ENCODE results near the gene MYMK.
A peak's percentile ranks its signal among the peaks of the same experiment; 100 is the strongest.

MYMK gene

DNA sequence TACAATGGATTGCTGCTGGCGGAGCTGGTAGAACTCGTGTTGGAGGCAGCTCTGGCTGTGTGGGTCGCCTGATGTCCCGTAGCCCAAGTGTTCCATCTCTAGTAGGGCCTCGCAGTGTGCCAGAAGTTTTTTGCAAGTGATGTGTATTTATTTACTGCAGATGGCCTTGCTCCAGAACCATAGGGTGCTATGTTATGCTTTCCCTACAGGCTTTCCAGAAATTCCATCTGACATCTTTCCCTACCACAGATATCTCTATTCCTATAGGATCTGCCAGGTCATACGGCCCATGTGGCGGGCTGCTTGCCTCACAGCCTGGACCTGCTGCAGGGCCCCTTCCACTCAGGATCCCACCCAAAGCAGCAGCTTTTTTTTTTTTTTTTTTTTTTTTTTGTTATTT is 26.7 kb upstream of the MYMK start:
- peaks cover 16 to 34% of the 10 kb centered on the region in 2 donors for H3K27me3 Mint-ChIP-seq
- no peak overlapping the region for H3K27ac Mint-ChIP-seq
- H3K4me1 Mint-ChIP-seq, result peaks cover 5 to 6% of the 10 kb centered on the region in 2 donors

DNA sequence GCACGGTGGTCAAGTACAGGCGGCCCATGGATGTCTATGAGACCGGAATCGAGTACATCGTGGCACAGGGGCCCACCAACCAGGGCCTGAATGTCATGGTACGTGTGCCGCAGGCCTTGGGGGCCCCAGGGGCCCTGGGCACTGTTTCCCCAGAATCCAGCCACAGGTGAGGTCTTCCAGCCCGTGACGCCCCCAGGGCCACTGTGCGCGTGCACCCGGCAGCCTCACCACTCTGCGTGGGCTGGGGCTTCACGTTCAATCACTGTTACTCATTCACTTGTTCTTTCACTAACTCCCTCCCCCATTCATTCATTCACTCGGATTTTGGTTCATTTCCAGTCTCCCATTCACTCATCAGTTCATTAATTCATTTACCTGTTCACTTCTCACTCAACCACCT is 22.4 kb upstream of the MYMK start:
- Mint-ChIP-seq H3K36me3 (peaks cover 0 to 5% of the 10 kb centered on the region in 2 donors), H3K27me3 (peaks cover 12 to 21% of the 10 kb centered on the region in 2 donors), H3K27ac (no peak overlapping the region), H3K9me3 (no peaks in the 10 kb centered on the region), H3K4me1 (peaks cover 0 to 2% of the 10 kb centered on the region in 2 donors), H3K4me3 (no peak overlapping the region)
- no peak for DNase-seq
- ATAC-seq (replicated peaks), result no peak

More for the DNA sequence above, 26.7 kb upstream of the MYMK start:
- ATAC-seq (replicated peaks) (no peak), DNase-seq (no peak)
- Mint-ChIP-seq H3K36me3 (peaks cover 1 to 8% of the 10 kb centered on the region in 2 donors), H3K4me3 (no peak overlapping the region), H3K9me3 (no peaks in the 10 kb centered on the region)

DNA sequence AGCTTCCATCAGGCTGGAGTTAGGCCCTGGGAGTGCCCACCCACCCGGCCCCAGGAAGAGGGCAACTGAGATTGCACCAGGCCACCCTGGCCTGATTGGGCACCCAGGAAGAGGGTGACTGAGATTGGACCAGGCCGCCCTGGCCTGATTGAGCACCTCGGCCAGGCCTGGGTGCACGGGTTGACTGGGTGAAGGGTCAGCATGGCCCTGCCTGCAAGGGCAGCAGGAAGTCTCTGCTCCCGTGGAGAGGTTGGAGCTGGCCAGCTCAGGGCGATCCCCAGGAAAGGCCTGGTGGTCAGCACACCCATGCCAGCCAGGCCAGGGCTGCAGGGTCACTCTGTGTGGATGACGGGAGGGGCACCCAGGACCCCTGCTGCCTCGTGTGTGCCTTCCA is 21.5 kb upstream of the MYMK start:
- Mint-ChIP-seq H3K4me1 (peaks cover 0 to 4% of the 10 kb centered on the region in 2 donors), H3K27me3 (peaks cover 12 to 21% of the 10 kb centered on the region in 2 donors), H3K36me3 (peaks cover 0 to 5% of the 10 kb centered on the region in 2 donors), H3K27ac (no peak overlapping the region), H3K9me3 (no peaks in the 10 kb centered on the region), H3K4me3 (no peak overlapping the region)
- no peak for ATAC-seq (replicated peaks)
- DNase-seq, result no peak

DNA sequence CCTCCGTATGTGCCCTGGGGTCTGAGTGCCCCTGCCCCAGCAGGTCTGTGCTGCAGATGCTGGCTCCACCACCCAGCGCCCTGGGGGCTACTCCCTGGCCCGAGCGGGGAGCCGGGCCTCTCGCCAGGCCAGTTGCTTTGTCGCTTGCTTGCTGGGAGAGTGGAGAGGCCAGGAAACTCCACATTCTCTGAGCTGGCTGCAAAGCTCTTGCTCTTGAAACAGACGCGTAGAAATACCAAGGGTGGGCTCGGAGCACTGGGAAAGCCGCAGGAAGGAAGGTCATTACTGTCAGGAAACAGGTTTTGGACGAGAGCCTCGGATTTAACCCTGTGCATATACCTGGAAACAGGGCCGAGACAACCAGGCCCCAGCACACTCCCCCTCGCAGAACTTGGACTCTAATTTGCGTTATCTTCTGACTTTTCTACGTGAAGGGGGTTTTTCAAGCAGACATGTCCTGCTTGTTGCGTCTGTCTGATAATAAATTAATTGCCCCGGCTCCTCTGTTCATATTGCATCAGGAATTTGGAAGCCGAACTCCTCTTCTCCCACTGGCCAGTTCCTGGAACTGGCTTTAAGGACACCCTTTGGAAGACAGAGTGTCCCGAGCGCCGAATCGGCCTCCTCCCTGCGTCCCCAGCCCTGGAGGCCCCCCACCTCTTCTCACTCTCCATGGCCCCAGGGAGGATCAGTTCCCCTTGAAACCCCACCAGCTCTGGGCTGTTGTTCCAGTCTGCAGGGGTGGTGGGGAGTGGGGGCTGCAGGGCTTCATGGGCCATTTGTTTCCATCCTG is 20.9 kb upstream of the MYMK start:
- Mint-ChIP-seq H3K9me3 (no peaks in the 10 kb centered on the region), H3K4me1 (peaks cover 4 to 6% of the 10 kb centered on the region in 2 donors), H3K27me3 (peaks cover 6 to 16% of the 10 kb centered on the region in 2 donors), H3K27ac (no peak overlapping the region), H3K4me3 (no peak overlapping the region), H3K36me3 (peaks cover 0 to 5% of the 10 kb centered on the region in 2 donors)
- DNase-seq (no peak), ATAC-seq (replicated peaks) (no peak)

DNA sequence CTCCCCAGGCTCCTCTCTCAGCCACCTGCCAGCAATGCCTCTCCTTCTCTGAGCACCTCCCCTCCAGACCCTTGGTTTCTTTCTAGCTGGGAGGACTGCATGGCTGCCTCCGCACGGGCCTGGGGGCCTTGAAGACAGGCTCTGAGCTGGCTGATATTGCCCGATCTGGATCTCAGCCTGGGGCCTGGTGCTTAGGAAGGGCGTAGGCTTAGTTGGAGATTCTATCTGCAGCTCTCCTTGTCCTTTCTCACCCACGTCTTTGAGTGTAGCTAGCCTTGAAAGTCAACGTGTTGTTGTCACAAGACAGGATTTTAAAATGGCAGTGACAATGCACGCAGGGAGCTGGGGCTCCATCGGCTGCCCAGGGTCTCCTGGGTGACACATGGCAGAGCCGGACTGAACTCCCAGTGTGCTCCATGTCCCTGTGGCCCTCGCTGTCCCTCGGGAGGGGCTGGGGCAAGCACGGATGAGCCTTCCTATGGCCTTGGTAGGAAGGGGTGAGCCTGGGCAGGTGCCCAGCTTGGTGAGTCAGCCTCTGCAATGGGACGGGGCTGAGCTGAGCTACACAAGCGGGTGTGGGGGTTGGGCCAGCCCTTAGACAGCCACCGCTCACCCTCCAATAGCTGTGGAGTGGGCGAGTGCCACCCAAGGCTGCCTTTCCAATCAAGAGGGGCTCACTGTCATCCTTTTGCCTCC is 19.2 kb upstream of the MYMK start:
- no peak for ATAC-seq (replicated peaks)
- Mint-ChIP-seq H3K27me3 (peaks cover 9 to 31% of the 10 kb centered on the region in 2 donors), H3K4me1 (peaks cover 19 to 21% of the 10 kb centered on the region in 2 donors), H3K36me3 (peaks cover 0 to 9% of the 10 kb centered on the region in 2 donors), H3K4me3 (no peak overlapping the region), H3K27ac (peak overlapping the region; percentile 25), H3K9me3 (no peaks in the 10 kb centered on the region)
- DNase-seq, result no peak

DNA sequence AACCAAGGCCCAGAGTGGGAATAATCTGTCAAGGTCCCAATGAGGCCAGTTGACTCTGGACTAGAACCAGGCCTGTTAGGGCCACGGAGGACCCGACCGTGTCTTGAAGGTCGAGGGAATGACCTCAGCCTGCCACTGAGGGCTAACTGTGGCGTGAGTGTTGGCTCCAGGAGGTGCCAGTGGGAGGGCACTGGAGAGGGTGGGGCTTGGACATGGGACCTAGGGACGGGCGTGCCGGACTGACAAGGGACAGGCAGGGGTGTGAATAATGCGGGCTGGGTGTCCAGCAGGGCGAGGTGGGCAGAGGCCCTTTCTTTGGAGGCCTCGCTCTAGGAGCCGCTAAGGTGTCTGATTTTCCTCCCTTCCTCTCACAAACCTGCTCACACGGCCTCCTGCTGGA is 17.2 kb upstream of the MYMK start:
- H3K36me3 Mint-ChIP-seq, result peaks cover 0 to 7% of the 10 kb centered on the region in 2 donors
- no peak for ATAC-seq (replicated peaks)
- peaks cover 18 to 28% of the 10 kb centered on the region in 2 donors for H3K4me1 Mint-ChIP-seq
- no peaks in the 10 kb centered on the region for H3K9me3 Mint-ChIP-seq
- H3K27ac Mint-ChIP-seq, result no peak overlapping the region
- H3K4me3 Mint-ChIP-seq, result no peak overlapping the region
- H3K27me3 Mint-ChIP-seq, result peaks cover 7 to 30% of the 10 kb centered on the region in 2 donors
- DNase-seq, result no peak

DNA sequence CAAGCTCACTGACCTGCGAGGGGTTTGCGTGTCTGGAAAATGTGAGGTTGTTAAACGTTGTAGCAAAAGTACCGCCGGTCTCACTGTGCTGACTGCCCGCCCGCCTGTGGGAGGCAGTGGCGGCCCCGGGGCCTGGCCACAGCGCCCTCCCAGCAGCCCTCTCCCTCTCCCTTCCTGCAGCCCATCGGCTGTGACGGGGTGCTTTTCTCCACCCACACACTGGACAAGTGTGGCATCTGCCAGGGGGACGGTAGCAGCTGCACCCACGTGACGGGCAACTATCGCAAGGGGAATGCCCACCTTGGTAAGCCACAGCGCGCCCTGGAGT is 15.9 kb upstream of the MYMK start:
- Mint-ChIP-seq H3K27ac (peak overlapping the region; percentile 85), H3K9me3 (no peaks in the 10 kb centered on the region), H3K36me3 (peaks cover 0 to 7% of the 10 kb centered on the region in 2 donors), H3K4me3 (peak overlapping the region; percentile 78 to 81), H3K27me3 (peaks cover 7 to 37% of the 10 kb centered on the region in 2 donors), H3K4me1 (peaks cover 18 to 28% of the 10 kb centered on the region in 2 donors)
- DNase-seq (peak; percentile 58), ATAC-seq (replicated peaks) (peak; percentile 81 to 82)

DNA sequence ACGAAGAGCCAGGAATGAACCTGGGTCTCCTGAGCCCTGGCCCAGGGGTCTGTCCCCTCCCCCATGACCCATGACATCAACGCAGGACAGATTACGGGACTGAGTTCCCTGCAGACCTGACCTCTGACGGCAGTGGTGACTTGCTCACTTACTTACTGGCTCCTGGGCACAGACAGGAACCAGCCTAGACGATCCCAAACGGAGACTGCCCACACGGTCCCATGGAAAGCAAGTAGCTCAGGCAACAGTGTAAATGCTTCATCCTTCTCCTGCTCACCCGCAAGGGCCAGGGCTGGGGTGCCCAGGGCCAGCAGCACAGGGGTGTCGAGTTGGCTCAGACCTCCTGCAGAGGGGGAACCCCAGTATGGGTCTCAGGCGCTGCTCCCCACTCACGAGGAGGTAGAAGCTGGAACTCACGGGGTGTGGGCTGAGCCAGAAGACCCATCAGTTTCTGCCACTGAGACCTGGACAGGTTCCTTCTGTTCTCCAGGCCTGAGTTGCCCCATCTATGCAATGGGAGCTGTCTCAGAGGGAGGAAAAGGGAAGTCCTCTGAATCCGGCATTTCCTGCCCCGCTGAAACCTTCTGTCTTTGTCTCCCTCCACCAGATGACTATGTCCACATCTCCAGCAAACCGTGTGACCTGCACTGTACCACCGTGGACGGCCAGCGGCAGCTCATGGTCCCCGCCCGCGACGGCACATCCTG is 15.4 kb upstream of the MYMK start:
- Mint-ChIP-seq H3K27ac (peak overlapping the region; percentile 85), H3K4me3 (peak overlapping the region; percentile 78 to 81), H3K27me3 (peaks cover 12 to 42% of the 10 kb centered on the region in 2 donors), H3K4me1 (peaks cover 20 to 32% of the 10 kb centered on the region in 2 donors), H3K9me3 (no peaks in the 10 kb centered on the region), H3K36me3 (peaks cover 0 to 7% of the 10 kb centered on the region in 2 donors)
- peak in 1 of 2 donors; percentile 5 for ATAC-seq (replicated peaks)
- no peak for DNase-seq

DNA sequence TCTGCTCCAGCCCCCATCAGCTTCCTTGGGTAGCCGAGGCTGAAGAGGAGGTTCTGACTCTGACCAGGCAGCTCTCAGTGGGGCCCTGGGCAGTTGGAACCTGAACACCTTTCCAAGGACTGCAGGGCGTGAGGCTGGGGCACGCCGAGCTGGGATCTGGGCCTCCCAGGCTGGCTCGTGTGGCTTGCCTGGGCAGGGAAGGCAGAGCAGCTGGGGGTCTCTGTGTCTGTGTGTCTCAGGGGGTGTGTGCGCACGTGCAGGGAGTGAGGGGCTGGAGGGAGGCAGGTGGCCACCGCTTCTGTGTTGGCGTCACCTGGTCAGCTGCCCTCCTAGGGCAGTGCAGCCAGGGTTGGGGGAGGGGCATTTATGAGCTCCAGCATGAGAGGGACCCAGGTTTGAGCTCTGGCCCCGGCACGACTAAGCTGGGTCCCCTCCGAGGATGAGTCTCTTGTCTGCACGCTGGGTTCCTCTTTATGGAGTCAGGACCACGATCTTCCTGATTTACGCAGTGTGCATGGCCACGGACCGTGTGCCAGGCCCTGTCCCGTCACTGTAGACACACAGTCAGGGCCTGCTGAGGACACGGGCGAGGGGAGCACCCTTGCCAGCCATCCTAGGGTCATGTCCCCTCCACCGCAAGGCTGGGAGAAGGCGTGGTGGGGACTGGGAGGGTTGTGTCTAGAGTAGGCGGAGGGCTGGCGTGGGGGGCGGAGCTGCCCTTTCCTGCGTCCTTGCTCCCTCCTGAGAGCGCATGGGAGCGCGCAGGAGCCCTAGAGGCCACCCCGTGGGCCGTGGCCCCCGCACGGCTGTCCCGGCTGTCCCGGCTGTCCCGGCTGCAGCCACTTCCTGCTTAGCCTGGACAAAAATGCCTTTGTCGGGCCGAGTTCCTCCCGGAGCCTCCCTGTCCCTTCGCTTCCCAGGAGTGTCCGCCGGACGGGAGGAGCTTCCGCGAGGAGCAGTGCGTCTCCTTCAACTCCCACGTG is 14.4 kb upstream of the MYMK start:
- ATAC-seq (replicated peaks) (no peak), DNase-seq (no peak)
- Mint-ChIP-seq H3K36me3 (peaks cover 0 to 7% of the 10 kb centered on the region in 2 donors), H3K27ac (peak overlapping the region; percentile 63), H3K4me3 (peak overlapping the region; percentile 77 to 81), H3K9me3 (no peaks in the 10 kb centered on the region), H3K4me1 (peaks cover 22 to 41% of the 10 kb centered on the region in 2 donors), H3K27me3 (peaks cover 15 to 49% of the 10 kb centered on the region in 2 donors)

DNA sequence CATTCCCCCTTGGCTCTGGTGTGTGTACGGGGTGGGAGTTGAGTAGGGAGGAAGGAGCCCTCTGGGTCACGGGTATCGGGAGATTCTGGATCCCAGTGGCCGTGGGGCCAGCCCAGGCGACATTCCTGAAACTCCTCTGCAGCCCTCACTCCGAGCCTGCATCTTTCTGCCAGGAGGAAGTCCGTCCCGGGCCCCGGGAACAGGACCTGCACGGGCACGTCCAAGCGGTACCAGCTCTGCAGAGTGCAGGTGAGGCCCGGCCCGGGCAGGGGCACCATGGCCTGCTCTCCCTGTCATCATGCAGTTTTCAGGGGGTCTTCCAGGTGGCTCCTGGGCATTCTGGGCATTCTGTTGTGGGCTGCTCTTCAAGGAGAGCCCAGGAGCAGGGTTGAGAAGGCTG is 13.4 kb upstream of the MYMK start:
- Mint-ChIP-seq H3K4me1 (peaks cover 28 to 50% of the 10 kb centered on the region in 2 donors), H3K27ac (no peak overlapping the region), H3K27me3 (peaks cover 20 to 58% of the 10 kb centered on the region in 2 donors), H3K4me3 (no peak overlapping the region), H3K9me3 (no peaks in the 10 kb centered on the region), H3K36me3 (peaks cover 0 to 7% of the 10 kb centered on the region in 2 donors)
- no peak for ATAC-seq (replicated peaks)
- no peak for DNase-seq

DNA sequence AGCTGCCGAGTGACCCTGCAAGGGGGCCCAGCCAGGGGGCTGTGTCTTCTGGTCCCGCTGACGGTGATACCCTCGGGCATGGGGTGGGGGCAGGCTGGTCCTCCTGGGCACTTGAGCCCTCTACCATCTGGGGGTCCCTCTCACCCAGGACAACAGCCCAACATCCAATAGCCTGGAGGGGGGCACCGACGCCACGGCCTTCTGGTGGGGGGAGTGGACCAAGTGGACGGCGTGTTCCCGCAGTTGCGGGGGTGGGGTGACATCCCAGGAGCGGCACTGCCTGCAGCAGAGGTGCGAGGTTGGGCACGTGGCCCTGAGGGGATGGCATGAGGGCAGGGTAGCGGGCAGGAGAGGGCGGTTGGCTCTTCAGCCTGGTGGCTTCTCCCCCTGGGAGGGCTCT is 12.5 kb upstream of the MYMK start:
- Mint-ChIP-seq H3K27me3 (peaks cover 29 to 67% of the 10 kb centered on the region in 2 donors), H3K27ac (no peak overlapping the region)

DNA sequence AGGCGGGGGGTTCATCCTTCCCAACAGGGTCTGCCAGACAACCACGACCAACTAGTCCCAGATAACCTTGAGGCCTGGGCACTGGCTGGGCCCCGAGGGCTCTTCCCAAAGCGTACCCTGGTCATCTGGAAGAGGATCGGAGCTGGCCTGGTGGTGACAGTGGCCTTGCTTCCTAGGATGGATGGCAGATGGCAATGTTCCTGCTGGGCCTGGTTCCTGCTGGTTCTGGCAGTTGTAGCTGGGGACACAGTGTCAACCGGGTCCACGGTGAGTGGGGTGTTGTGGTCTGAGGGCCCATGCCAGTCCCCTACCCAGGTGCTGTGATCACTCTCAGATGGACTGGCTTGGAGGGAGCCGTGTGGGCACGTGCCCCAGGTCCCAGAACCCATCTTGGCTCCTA is 11.8 kb upstream of the MYMK start:
- Mint-ChIP-seq H3K27ac (no peak overlapping the region), H3K4me1 (peaks cover 35 to 59% of the 10 kb centered on the region in 2 donors), H3K27me3 (peaks cover 35 to 75% of the 10 kb centered on the region in 2 donors), H3K4me3 (no peak overlapping the region), H3K9me3 (no peaks in the 10 kb centered on the region), H3K36me3 (peaks cover 0 to 7% of the 10 kb centered on the region in 2 donors)
- DNase-seq (no peak), ATAC-seq (replicated peaks) (no peak)

More for the DNA sequence above, 12.5 kb upstream of the MYMK start:
- DNase-seq, result no peak
- no peak for ATAC-seq (replicated peaks)
- Mint-ChIP-seq H3K4me1 (peaks cover 36 to 59% of the 10 kb centered on the region in 2 donors), H3K4me3 (no peak overlapping the region), H3K36me3 (peaks cover 0 to 7% of the 10 kb centered on the region in 2 donors), H3K9me3 (no peaks in the 10 kb centered on the region)

DNA sequence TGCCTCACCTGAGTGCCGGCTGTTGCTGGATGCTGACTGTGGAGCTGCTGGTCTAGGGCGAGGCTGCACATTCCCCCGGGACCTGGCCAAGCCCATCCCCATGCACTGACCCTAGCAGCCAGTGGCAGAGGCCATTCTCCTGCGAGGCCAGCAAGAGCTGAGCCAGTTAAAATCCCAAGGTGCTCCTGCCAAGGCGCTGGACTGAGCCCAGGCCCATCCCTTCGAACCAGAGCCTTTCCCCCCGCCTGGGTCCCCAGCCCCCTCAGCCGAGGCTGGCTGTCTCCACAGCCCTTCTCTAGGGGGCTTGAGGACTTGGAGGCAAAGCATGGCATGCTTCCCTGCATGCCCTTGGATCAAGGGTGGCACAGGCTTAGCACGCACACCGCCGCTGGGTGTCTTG is 11.3 kb upstream of the MYMK start:
- DNase-seq, result no peak
- H3K9me3 Mint-ChIP-seq, result no peaks in the 10 kb centered on the region
- H3K4me1 Mint-ChIP-seq, result peaks cover 34 to 59% of the 10 kb centered on the region in 2 donors
- peaks cover 35 to 79% of the 10 kb centered on the region in 2 donors for H3K27me3 Mint-ChIP-seq
- H3K36me3 Mint-ChIP-seq, result peaks cover 0 to 7% of the 10 kb centered on the region in 2 donors
- H3K4me3 Mint-ChIP-seq, result no peak overlapping the region
- no peak overlapping the region for H3K27ac Mint-ChIP-seq
- ATAC-seq (replicated peaks), result no peak

Data from stimulated activated naive B cell treated with anti-CD40 and anti-IgM and Interleukin-4, amounts not matched to agents 10 μg/mL and 1 μg/mL and 100 μg/mL, for 72 hours (primary cell).